MM.1S (cell line): Measurements from ENCODE around the gene SPRYD3.
A peak's percentile ranks its signal among the peaks of the same experiment; 100 is the strongest.
"Not testable (repeated sequence)": the region's sequence is repeated elsewhere in the genome, so short reads cannot be mapped to it uniquely, and the experiment has no call there.

Source experiments
- DNase-seq: peaks from one replicate; pipeline ENCODE4 v3.0.0-alpha.2; 2015
- H2AFZ ChIP-seq: fragments of 300-600 bp; sonication (generic); 2 replicates; pipeline ENCODE4 v1.6.0; 2016; ENCODE audit warnings: antibody characterized with exemption, low read length
- H3F3A ChIP-seq: fragments of 300-600 bp; sonication (generic); 2 replicates; pipeline ENCODE4 v1.6.1; 2016; ENCODE audit warnings: mild to moderate bottlenecking, antibody characterized with exemption, low read length, moderate library complexity, mixed read lengths; ENCODE audit not compliant: insufficient read depth
- H3K27ac ChIP-seq: fragments of 300-600 bp; sonication (generic); 2 replicates; pipeline ENCODE4 v1.5.1; 2016; ENCODE audit warnings: mild to moderate bottlenecking, low read length
- H3K27me3 ChIP-seq: fragments of 300-600 bp; sonication (generic); replicated peaks from 2 replicates; pipeline ENCODE4 v1.6.0; 2016; ENCODE audit warnings: low read length; ENCODE audit not compliant: insufficient read depth
- H3K36me3 ChIP-seq: fragments of 300-600 bp; sonication (generic); replicated peaks from 2 replicates; pipeline ENCODE4 v1.6.1; 2016; ENCODE audit warnings: mild to moderate bottlenecking, low read length, mixed read lengths; ENCODE audit not compliant: insufficient read depth
- H3K4me1 ChIP-seq: fragments of 300-600 bp; sonication (generic); 2 replicates; pipeline ENCODE4 v1.6.1; 2016; ENCODE audit warnings: low read length, mixed read lengths
- H3K4me2 ChIP-seq: fragments of 300-600 bp; sonication (generic); 2 replicates; pipeline ENCODE4 v1.6.0; 2016; ENCODE audit warnings: low read depth, low read length
- H3K4me3 ChIP-seq: fragments of 300-600 bp; sonication (generic); 2 replicates; pipeline ENCODE4 v1.5.1; 2016; ENCODE audit warnings: low read length, mixed read lengths
- H3K79me2 ChIP-seq: fragments of 300-600 bp; sonication (generic); 2 replicates; pipeline ENCODE4 v1.6.1; 2016; ENCODE audit warnings: mixed run types, low read length, mixed read lengths
- H3K9ac ChIP-seq: fragments of 300-600 bp; sonication (generic); 2 replicates; pipeline ENCODE4 v1.6.1; 2016; ENCODE audit warnings: low read length, mixed read lengths
- H3K9me2 ChIP-seq: fragments of 300-600 bp; sonication (generic); replicated peaks from 2 replicates; pipeline ENCODE4 v1.6.1; 2016; ENCODE audit warnings: mild to moderate bottlenecking, low read length, mixed read lengths; ENCODE audit not compliant: insufficient read depth
- H3K9me3 ChIP-seq: fragments of 300-600 bp; sonication (generic); replicated peaks from 2 replicates; pipeline ENCODE4 v1.6.1; 2016; ENCODE audit warnings: mild to moderate bottlenecking, low read length, mixed read lengths; ENCODE audit not compliant: insufficient read depth
- H4K20me1 ChIP-seq: fragments of 300-600 bp; sonication (generic); 2 replicates; pipeline ENCODE4 v1.6.1; 2016; ENCODE audit warnings: mild to moderate bottlenecking, low read length, moderate library complexity, mixed read lengths; ENCODE audit not compliant: insufficient read depth
- EZH2 ChIP-seq: fragments of 300-600 bp; sonication (generic); optimal IDR thresholded peaks from 2 replicates; pipeline ENCODE3; 2017; ENCODE audit warnings: low read depth, mild to moderate bottlenecking, antibody characterized with exemption, low read length, mixed read lengths
- EZH2phosphoT487 ChIP-seq: fragments of 300-600 bp; sonication (generic); IDR thresholded peaks from 2 replicates; pipeline ENCODE4 v1.6.1; 2018; ENCODE audit warnings: antibody characterized with exemption, low read length
- TF ChIP-seq, protein P1 (sequence below): fragments of 300-600 bp; sonication (generic); IDR thresholded peaks from 2 replicates; pipeline ENCODE4 v1.5.1; 2016; ENCODE audit warnings: antibody characterized with exemption, low read length, mixed read lengths

Gene SPRYD3

DNA sequence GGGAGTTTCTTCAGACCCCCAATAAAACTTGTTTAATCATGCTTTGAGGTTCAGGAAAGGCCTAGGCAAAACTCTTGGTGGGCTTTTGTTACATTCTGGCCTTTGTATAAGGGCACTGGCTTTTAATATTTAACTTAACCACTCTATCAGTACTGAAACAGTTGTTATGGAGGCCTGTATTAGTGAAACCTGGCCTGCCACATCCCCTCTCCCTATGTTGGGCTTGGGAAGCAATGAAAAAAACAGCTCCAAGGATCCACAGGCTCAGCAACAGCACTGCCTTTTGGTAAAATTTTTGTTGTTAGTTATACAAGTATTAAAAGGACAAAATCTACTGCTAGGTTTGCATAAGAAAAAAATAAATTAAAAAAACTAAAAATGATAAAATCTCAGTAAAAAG is 34.8 kb upstream of the SPRYD3 start:
- Histone ChIP-seq H3K4me2 (no peak overlapping the region), H3K4me3 (no peak overlapping the region), H3K79me2 (no peaks in the 10 kb centered on the region), H3K9me2 (no peaks in the 10 kb centered on the region), H2AFZ (no peak overlapping the region), H3K9ac (no peak overlapping the region), H4K20me1 (no peaks in the 10 kb centered on the region), H3K4me1 (no peaks in the 10 kb centered on the region), H3K27ac (no peak overlapping the region), H3F3A (no peaks in the 10 kb centered on the region), H3K36me3 (no peaks in the 10 kb centered on the region), H3K9me3 (no peaks in the 10 kb centered on the region), H3K27me3 (no peaks in the 10 kb centered on the region)
- DNase-seq: no peak
- TF ChIP-seq EZH2: no peak
- TF ChIP-seq EZH2phosphoT487: no peak
- TF ChIP-seq, protein P1, sequence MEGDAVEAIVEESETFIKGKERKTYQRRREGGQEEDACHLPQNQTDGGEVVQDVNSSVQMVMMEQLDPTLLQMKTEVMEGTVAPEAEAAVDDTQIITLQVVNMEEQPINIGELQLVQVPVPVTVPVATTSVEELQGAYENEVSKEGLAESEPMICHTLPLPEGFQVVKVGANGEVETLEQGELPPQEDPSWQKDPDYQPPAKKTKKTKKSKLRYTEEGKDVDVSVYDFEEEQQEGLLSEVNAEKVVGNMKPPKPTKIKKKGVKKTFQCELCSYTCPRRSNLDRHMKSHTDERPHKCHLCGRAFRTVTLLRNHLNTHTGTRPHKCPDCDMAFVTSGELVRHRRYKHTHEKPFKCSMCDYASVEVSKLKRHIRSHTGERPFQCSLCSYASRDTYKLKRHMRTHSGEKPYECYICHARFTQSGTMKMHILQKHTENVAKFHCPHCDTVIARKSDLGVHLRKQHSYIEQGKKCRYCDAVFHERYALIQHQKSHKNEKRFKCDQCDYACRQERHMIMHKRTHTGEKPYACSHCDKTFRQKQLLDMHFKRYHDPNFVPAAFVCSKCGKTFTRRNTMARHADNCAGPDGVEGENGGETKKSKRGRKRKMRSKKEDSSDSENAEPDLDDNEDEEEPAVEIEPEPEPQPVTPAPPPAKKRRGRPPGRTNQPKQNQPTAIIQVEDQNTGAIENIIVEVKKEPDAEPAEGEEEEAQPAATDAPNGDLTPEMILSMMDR: no peak

DNA sequence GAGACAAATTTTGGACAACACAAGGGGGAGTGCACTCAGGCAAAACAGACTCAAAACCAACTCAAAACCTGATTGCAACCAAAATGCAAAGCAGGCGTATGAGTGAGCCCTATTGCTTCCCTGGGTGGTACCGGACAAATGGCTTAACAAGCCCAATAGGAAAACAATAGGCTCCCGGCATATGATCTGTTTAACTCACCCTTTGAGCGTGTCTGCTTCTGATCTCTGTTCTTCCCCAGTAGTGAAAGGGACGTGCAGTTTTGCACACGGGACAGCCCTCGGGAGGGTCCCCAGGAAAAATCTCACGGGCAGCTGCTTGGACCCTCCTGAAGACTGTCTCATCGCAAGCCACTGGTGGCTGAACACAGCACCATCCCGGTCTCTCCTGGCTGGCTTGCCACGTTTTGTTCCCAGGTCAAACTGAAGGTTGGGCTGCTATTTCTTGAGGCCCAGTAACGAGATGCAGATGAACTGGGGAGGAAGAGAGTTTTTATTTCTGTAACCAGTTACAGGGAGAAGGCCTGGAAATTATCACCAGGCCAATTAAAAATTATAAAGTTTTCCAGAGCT is 34.0 kb upstream of the SPRYD3 start:
- no peaks in the 10 kb centered on the region for H3F3A ChIP-seq

DNA sequence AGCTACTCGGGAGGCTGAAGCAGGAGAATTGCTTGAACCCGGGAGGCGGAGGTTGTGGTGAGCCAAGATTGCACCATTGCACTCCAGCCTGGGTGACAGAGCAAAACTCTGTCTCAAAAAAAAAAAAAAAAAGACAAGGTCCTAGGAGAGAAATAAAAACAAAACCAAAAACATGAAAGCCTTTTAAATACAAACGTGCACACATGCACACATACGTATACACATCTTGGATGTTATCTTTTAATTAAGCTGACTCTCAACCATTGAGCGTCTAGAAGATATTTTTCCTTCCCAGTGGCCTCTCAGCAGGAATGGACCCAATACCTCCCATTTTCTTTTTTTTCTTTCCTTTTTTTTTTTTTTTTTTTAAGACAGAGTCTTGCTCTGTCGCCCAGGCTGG is 33.2 kb upstream of the SPRYD3 start:
- H3K9me2 ChIP-seq, H3K79me2 ChIP-seq, H3K9me3 ChIP-seq, H3K4me3 ChIP-seq, H3K9ac ChIP-seq, H4K20me1 ChIP-seq, H3K36me3 ChIP-seq, DNase-seq, H3K4me2 ChIP-seq, H3K27me3 ChIP-seq, H3K4me1 ChIP-seq, H3K27ac ChIP-seq, H2AFZ ChIP-seq, H3F3A ChIP-seq: not testable (repeated sequence)

More for the DNA sequence above, 34.0 kb upstream of the SPRYD3 start:
- Histone ChIP-seq H3K4me3 (no peak overlapping the region), H3K36me3 (no peaks in the 10 kb centered on the region), H3K9me3 (no peaks in the 10 kb centered on the region), H3K27me3 (no peaks in the 10 kb centered on the region), H3K9ac (no peak overlapping the region), H3K9me2 (no peaks in the 10 kb centered on the region), H3K4me1 (no peaks in the 10 kb centered on the region), H3K4me2 (no peak overlapping the region), H3K79me2 (no peaks in the 10 kb centered on the region), H2AFZ (no peak overlapping the region), H3K27ac (no peak overlapping the region), H4K20me1 (no peaks in the 10 kb centered on the region)
- no peak for DNase-seq
- TF ChIP-seq, protein P1: no peak
- TF ChIP-seq EZH2phosphoT487 (no peak), EZH2 (no peak)

DNA sequence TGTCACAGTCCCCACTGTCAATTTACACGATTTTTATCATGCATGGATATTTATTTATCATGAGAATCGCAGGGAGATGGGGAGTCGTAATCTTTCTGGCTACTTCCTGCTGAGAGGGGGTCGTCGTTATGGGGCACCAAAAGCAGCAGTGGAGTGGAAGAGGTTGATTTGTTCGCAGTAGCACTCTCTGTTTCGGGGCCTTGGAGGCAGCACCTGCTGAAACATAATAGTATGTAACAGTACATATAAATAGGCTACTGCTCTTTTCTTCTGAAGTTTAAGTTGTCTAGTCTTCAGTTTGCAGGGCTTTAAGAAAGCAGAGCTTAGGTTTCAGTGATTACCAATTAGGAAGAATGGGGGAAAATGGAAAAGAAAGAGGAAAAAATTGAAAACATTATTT is 27.9 kb upstream of the SPRYD3 start:
- H3K9me2 ChIP-seq: no peaks in the 10 kb centered on the region
- no peaks in the 10 kb centered on the region for H3K27me3 ChIP-seq
- no peak overlapping the region for H3K9ac ChIP-seq
- H3F3A ChIP-seq: peaks cover 23% of the 10 kb centered on the region; the same call in 1 of the 2 replicates
- no peaks in the 10 kb centered on the region for H3K36me3 ChIP-seq
- DNase-seq: peak; percentile 51
- peaks cover 26% of the 10 kb centered on the region for H3K4me1 ChIP-seq
- H3K27ac ChIP-seq: peak overlapping the region; percentile 9; the same call in 1 of the 2 replicates
- H3K4me2 ChIP-seq: no peak overlapping the region
- TF ChIP-seq, protein P1: no peak
- TF ChIP-seq EZH2phosphoT487 (no peak), EZH2 (no peak)
- no peak overlapping the region for H3K4me3 ChIP-seq
- H2AFZ ChIP-seq: no peak overlapping the region
- H3K79me2 ChIP-seq: no peaks in the 10 kb centered on the region
- no peaks in the 10 kb centered on the region for H4K20me1 ChIP-seq
- H3K9me3 ChIP-seq: no peaks in the 10 kb centered on the region
